Ovary (tissue), 9 donors: ENCODE results near the gene DAP3. TPM values are rescaled to one million over a fixed set of nuclear protein-coding genes. Genes with fewer than 3 reads are reported as not detected.
"Not testable (repeated sequence)": the region's sequence is repeated elsewhere in the genome, so short reads cannot be mapped to it uniquely, and the experiment has no call there.

ENCODE experiments used
- DNase-seq, 5 donors: peaks; one replicate each; pipeline ENCODE4 v3.0.0-alpha.2; 2019 to 2020
- H3K27ac ChIP-seq, 2 donors: fragments of 200-600 bp; one replicate each; pipeline versions ENCODE4 v1.5.1 to v1.8.0; 2019 to 2022
- H3K27me3 ChIP-seq: fragments of 200-600 bp; one replicate; pipeline ENCODE4 v1.8.0; 2022
- H3K36me3 ChIP-seq: fragments of 200-600 bp; sonication (generic); one replicate; pipeline ENCODE4 v1.5.1; 2019
- H3K4me1 ChIP-seq: one replicate; pipeline ENCODE4 v1.8.1; 2013; ENCODE audit warnings: mild to moderate bottlenecking, moderate library complexity; ENCODE audit not compliant: insufficient read depth
- H3K4me3 ChIP-seq: fragments of 200-600 bp; sonication (generic); one replicate; pipeline ENCODE4 v1.5.1; 2017
- H3K9me3 ChIP-seq, 2 donors: fragments of 200-600 bp in 1 of 2; sonication (generic) in 1 of 2; one replicate each; pipeline versions ENCODE4 v1.5.1 to v1.8.1; 2013 to 2019; ENCODE audit warnings: mild to moderate bottlenecking in 1 of 2, moderate library complexity in 1 of 2
- EP300 ChIP-seq: sonication (generic); formaldehyde crosslinking; IDR thresholded peaks from one replicate; pipeline ENCODE4 v1.6.1; 2017; ENCODE audit warnings: antibody characterized with exemption
- POLR2A ChIP-seq: fragments of 450-650 bp; IDR thresholded peaks from one replicate; pipeline ENCODE4 v1.6.1; 2017; ENCODE audit warnings: antibody characterized with exemption, mild to moderate bottlenecking, moderate library complexity
- WGBS, 3 donors: extraction: QIAGEN DNeasy Blood & Tissue Kit in 1 of 3; methylation state at CpG; one replicate each; pipeline versions ENCODE4 v1.1.5 to v1.1.7; 2013 to 2017; 5-methylcytosine and 5-hydroxymethylcytosine counted together
- intact Hi-C, 4 donors: fragments of 100-400 bp; cut with DNase I; formaldehyde crosslinking; loops; one replicate each; pipeline versions ENCODE4 v1.11.0 to v1.15.1; 2022 to 2023
- polyA plus RNA-seq, 2 donors: library from polyadenylated mRNA; stranded (reverse); fragments of 200-250 nt in 1 of 2; fragments of 350-450 nt in 1 of 2; fragmentation: Illumina TruSeq in 1 of 2; extraction: RNeasy Lipid Tissue Mini Kit (QIAGEN cat#74804) in 1 of 2; gene quantifications; one replicate each; pipeline ENCODE4 v1.2.3, GENCODE V29; 2013 to 2014
- total RNA-seq, 7 donors: library from RNA; depleted of rRNA in 2 of 7; stranded (reverse); fragments of >200 nt in 2 of 7; fragmentation: NEBNext Ultra II Directional in 3 of 7; extraction: Animal tissue kit (Norgen Biotek cat#: 25700) in 3 of 7; gene quantifications; one replicate each; pipeline versions ENCODE4 v1.1.0 to v1.2.4, GENCODE V29; 2016 to 2023
- TF ChIP-seq, protein P1 (sequence below), 3 donors: fragments of 450-650 bp in 2 of 3; fragments of 200-600 bp in 1 of 3; IDR thresholded peaks; one replicate each; pipeline versions ENCODE4 v1.5.1 to v1.8.0; 2016 to 2022; ENCODE audit warnings: antibody characterized with exemption in 3 of 3, mild to moderate bottlenecking in 1 of 3
- donor health status: DM: no; HTN: no; CAD: no; lungs with moderate emphysema.
- donor health status: DM: no; HTN: no; CAD: no.
- donor health status: Bipolar disorder and iron deficiency.
- donor health status: DM: yes; HTN: yes; CAD: no.
- donor health status: DM: no; HTN: no; CAD: no.
- donor health status: DM: yes; HTN: yes; CAD: no.

DAP3 gene
- total and polyA plus RNA-seq, 9 donors, result 43.7 to 140 (median 61.4) TPM

DNA sequence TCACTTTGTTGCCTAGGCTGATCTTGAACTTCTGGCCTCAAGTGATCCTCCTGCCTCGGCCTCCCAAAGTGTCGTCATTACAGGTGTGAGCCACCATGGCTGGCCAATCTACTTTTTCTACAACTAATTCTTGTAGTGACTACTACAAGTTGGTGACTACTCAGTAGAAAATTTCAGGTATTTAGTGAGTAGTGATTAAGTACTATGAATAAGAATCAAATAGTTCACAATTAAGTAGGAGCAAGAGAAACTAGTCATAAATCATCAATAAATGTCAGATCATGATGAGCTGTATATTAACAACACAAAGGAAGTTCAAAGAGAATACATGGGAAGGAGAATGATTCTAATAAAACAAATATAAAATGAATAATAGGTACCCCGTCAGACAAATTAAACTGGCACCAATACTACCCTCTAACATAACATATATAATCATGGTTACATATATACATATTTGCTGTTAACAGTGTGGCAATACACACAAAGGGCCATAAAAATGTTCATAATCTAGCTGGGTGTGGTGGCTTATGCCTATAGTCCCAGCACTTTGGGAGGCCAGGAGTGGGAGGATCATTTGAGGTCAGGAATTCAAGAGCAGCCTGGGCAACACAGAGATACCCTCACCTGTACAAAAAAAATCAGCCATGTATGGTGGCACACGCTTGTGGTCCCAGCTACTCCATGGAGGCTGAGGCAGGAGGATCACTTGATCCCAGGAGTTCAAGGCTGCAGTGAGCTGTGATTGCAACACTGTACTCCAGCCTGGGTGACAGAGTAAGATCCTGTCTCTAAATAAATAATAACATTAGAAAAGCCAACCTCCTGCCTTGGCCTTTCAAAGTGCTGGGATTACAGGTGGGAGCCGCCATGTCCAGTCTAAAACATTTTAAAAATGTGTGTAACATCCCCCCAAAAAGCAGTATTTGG, 19.4 kb upstream of the DAP3 start:
- Histone ChIP-seq H3K4me1 (no peaks in the 10 kb centered on the region), H3K27me3 (no peaks in the 10 kb centered on the region), H3K4me3 (no peak overlapping the region), H3K36me3 (no peaks in the 10 kb centered on the region), H3K27ac (no peak overlapping the region), H3K9me3 (no peaks in the 10 kb centered on the region)
- no peak for DNase-seq
- intact Hi-C loops, result no loop called here
- WGBS, 3 donors, result 92 to 94% (median 92%) methylated on average over 5 of the region's 5 CpGs
- TF ChIP-seq, protein P1, sequence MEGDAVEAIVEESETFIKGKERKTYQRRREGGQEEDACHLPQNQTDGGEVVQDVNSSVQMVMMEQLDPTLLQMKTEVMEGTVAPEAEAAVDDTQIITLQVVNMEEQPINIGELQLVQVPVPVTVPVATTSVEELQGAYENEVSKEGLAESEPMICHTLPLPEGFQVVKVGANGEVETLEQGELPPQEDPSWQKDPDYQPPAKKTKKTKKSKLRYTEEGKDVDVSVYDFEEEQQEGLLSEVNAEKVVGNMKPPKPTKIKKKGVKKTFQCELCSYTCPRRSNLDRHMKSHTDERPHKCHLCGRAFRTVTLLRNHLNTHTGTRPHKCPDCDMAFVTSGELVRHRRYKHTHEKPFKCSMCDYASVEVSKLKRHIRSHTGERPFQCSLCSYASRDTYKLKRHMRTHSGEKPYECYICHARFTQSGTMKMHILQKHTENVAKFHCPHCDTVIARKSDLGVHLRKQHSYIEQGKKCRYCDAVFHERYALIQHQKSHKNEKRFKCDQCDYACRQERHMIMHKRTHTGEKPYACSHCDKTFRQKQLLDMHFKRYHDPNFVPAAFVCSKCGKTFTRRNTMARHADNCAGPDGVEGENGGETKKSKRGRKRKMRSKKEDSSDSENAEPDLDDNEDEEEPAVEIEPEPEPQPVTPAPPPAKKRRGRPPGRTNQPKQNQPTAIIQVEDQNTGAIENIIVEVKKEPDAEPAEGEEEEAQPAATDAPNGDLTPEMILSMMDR (IDR thresholded peaks at IDR 0.05), result no peak
- TF ChIP-seq POLR2A (no peak), EP300 (no peak)

DNA sequence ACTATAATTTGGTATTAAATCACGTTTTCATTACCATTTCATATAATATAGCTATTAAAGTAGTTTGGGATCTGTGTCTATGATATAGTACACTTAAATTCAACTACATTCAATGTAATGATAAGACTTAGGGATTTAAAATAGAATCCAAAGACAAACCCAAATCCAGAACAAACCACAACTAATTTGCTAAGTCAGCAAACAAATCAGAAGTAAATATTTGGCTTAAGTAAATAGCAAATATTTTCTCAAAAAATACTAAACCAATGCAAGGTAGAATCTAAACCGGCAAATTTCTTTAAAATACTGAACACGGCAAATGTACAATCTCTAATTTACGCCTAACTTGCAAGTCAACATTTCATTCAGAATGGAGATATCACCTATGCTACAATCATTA, 17.1 kb upstream of the DAP3 start:
- Histone ChIP-seq H3K4me1 (no peaks in the 10 kb centered on the region), H3K27me3 (no peaks in the 10 kb centered on the region), H3K27ac (no peak overlapping the region), H3K9me3 (no peaks in the 10 kb centered on the region), H3K36me3 (no peaks in the 10 kb centered on the region), H3K4me3 (no peak overlapping the region)
- TF ChIP-seq EP300, result no peak
- TF ChIP-seq, protein P1 (IDR thresholded peaks at IDR 0.05), result no peak
- intact Hi-C loops, result no loop called here
- 88 to 94% (median 91%) methylated on average over 4 of the region's 4 CpGs for WGBS, 3 donors
- DNase-seq, result no peak

DNA sequence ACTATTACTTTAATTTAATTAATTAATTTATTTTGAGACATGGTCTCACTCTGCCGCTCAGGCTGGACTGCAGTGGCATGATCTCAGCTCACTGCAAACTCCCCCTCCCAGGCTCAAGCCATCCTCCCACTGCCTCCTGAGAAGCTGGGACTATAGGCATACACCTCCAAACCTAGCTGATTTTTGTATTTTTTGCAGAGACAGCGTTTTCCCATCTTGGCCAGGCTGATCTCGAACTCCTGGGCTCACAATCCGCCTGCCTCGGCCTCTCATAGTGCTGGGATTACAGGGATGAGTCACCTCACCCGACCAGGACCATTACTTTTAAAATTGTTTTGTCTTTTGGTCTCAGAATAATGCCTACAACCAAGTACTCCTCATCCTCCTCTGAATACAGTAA, 15.9 kb upstream of the DAP3 start:
- DNase-seq, result no peak
- Histone ChIP-seq H3K9me3 (no peaks in the 10 kb centered on the region), H3K27ac (no peak overlapping the region), H3K4me3 (no peak overlapping the region), H3K27me3 (no peaks in the 10 kb centered on the region), H3K4me1 (no peaks in the 10 kb centered on the region), H3K36me3 (no peaks in the 10 kb centered on the region)
- TF ChIP-seq POLR2A (no peak), EP300 (no peak)
- TF ChIP-seq, protein P1 (IDR thresholded peaks at IDR 0.05), result no peak
- intact Hi-C loops, result no loop called here
- WGBS, 3 donors, result 77 to 83% (median 81%) methylated on average over 6 of the region's 6 CpGs

DNA sequence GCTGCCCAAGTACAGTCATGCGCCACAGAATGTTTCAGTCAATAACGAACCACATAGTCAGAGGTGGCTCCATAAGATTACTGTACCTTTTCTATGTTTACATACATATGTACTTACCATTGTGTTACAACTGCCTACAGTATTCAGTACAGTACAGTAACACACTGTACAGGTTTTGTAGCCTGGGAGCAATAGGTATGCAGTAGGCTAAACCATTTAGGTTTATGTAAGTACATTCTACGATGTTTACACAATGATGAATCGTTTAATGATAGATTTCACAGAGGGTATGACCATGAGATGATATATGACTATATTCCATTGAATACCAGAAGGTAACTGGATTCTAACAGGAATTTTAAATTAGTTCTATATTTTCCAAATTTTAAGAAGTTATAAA, 10.9 kb upstream of the DAP3 start:
- intact Hi-C loops, result no loop called here
- Histone ChIP-seq H3K9me3 (no peaks in the 10 kb centered on the region), H3K4me3 (no peak overlapping the region), H3K36me3 (no peaks in the 10 kb centered on the region), H3K27ac (no peak overlapping the region), H3K27me3 (no peaks in the 10 kb centered on the region), H3K4me1 (no peaks in the 10 kb centered on the region)
- no peak for DNase-seq
- WGBS, 3 donors, result 80 to 91% (median 84%) methylated on average over 4 of the region's 4 CpGs
- TF ChIP-seq, protein P1 (IDR thresholded peaks at IDR 0.05), result no peak
- TF ChIP-seq EP300, result no peak

DNA sequence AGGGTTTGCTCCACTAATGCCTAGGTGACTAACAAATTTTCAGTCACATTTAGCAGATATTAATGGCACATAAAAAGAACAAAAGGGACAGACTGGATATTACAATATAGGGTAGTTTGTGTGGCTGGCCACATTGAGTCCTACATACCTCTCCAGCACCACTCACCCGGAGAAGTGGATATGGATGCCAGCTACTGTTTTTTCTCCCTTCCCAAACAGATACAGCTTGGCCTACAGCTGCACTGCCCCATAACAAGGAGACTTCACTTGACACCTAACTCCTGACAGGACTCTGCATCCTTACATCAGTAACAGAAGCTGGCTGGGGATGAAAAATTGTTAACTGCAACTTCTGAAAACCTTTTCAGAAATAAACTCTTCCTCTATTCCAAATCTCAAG, 9.9 kb upstream of the DAP3 start:
- WGBS, 3 donors, result 79 to 96% (median 85%) methylated on average over 1 of the region's 1 CpG
- H3K4me1 ChIP-seq, H3K27ac ChIP-seq, H3K4me3 ChIP-seq, H3K36me3 ChIP-seq, H3K27me3 ChIP-seq, intact Hi-C loops, DNase-seq, H3K9me3 ChIP-seq: not testable (repeated sequence)
